ENCODE results near the gene MYRF.

- TF ChIP-seq, protein P1, sequence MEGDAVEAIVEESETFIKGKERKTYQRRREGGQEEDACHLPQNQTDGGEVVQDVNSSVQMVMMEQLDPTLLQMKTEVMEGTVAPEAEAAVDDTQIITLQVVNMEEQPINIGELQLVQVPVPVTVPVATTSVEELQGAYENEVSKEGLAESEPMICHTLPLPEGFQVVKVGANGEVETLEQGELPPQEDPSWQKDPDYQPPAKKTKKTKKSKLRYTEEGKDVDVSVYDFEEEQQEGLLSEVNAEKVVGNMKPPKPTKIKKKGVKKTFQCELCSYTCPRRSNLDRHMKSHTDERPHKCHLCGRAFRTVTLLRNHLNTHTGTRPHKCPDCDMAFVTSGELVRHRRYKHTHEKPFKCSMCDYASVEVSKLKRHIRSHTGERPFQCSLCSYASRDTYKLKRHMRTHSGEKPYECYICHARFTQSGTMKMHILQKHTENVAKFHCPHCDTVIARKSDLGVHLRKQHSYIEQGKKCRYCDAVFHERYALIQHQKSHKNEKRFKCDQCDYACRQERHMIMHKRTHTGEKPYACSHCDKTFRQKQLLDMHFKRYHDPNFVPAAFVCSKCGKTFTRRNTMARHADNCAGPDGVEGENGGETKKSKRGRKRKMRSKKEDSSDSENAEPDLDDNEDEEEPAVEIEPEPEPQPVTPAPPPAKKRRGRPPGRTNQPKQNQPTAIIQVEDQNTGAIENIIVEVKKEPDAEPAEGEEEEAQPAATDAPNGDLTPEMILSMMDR (IDR thresholded peaks at IDR 0.05) = no peak
- TF ChIP-seq ZFX (IDR thresholded peaks at IDR 0.05; ENCODE audit: borderline replicate concordance) = no peak
Measured at GRCh38 chr11:61739413-61739812, 13.0 kb upstream of the MYRF start.

All from 22Rv1 (cell line).